Measurements from ENCODE around the gene NHERF1. TPM values are rescaled to one million over a fixed set of nuclear protein-coding genes. Genes with fewer than 3 reads are reported as not detected.

Gene NHERF1
- total and polyA plus RNA-seq, 2 donors (not counting 3 experiments of a cell fraction or from before 2014, with no cell fraction given): 24.4 to 26.9 TPM

DNA sequence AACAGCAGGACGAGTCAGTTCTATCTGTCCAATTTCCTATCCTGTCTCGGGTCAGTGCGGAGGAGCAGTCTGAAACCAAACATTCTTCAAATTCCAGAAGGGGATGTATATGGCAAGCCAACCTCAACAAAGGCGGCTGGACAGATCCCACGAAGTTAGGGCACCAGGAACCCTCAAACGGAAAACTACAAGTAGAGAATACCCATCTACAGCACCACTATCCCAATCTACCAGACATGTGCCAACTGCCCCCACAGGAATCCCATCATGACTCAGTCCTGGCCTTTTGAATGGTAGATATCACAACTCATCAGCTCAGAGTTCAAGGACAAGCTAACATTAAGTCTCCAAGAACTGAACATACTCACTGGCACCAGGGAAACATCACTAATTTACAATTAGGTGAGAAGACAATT is 25.5 kb downstream of the NHERF1 start:
- POLR2A ChIA-PET: no interaction called here

More for the DNA sequence above, 25.5 kb downstream of the NHERF1 start:
- H3K27me3 ChIP-seq (ENCODE audit: control insufficient read depth in 2 of 2, insufficient read depth in 2 of 2, low read length in 2 of 2): no peaks in the 10 kb centered on the region
- H3K4me1 ChIP-seq (ENCODE audit: control insufficient read depth, extremely low read depth, insufficient read depth, low read length): peaks cover 7% of the 10 kb centered on the region
- H4K20me1 ChIP-seq (replicated peaks; ENCODE audit: control insufficient read depth, extremely low read depth, insufficient read depth, low read length): no peaks in the 10 kb centered on the region
- intact Hi-C loops (cut with micrococcal nuclease): no loop called here
- FAIRE-seq (peak; percentile 18), DNase-seq (ENCODE audit: low read depth, low spot score) (no peak)
- peaks cover 21% of the 10 kb centered on the region for H3K79me2 ChIP-seq (ENCODE audit: control insufficient read depth, insufficient read depth, low read length)
- TF ChIP-seq, protein P1, sequence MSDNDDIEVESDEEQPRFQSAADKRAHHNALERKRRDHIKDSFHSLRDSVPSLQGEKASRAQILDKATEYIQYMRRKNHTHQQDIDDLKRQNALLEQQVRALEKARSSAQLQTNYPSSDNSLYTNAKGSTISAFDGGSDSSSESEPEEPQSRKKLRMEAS (IDR thresholded peaks at IDR 0.05; ENCODE audit: insufficient read depth, insufficient read length): no peak
- TF ChIP-seq EZH2 (IDR thresholded peaks at IDR 0.05; ENCODE audit: borderline replicate concordance, low read depth, low read length, severe bottlenecking) (no peak), POLR2A (IDR thresholded peaks at IDR 0.05; ENCODE audit: low read depth, low read length) (no peak), MYC (IDR thresholded peaks at IDR 0.05; ENCODE audit: low read depth, low read length) (no peak), GATA2 (IDR thresholded peaks at IDR 0.05; ENCODE audit: insufficient read depth, insufficient read length, low read depth, low read length) (no peak), FOS (IDR thresholded peaks at IDR 0.05; ENCODE audit: borderline replicate concordance, insufficient read depth, low read length) (no peak), POLR2AphosphoS5 (IDR thresholded peaks at IDR 0.05; ENCODE audit: insufficient read depth, low read depth, low read length) (no peak), JUN (IDR thresholded peaks at IDR 0.05; ENCODE audit: borderline replicate concordance, insufficient read depth, insufficient read length, low read depth) (no peak), CTCF (IDR thresholded peaks at IDR 0.05; ENCODE audit: extremely low read depth in 1 of 2, insufficient read depth in 1 of 2, low read depth in 1 of 2, low read length in 2 of 2) (no peak)
- no peak overlapping the region for H3K9ac ChIP-seq (replicated peaks; ENCODE audit: extremely low read depth, insufficient read depth, low read length)
- dilution Hi-C loops (cut with MboI; ENCODE audit: extremely low pct_ligation_motif_present, low sequenced_read_pairs): no loop called here
- H3K9me1 ChIP-seq (replicated peaks; ENCODE audit: control insufficient read depth, extremely low read depth, insufficient read depth, low read length): no peaks in the 10 kb centered on the region
- H2AFZ ChIP-seq (ENCODE audit: low read depth, low read length): no peak overlapping the region
- CTCF ChIA-PET: interaction anchor here (0.7 to 4.3 kb wide), 5 partner anchors 11 to 117 kb away, joined by 3 to 30 read pairs (median 3); no protein-coding TSS in a partner anchor
- no TSS peak for BruUV-seq (replicated peaks)
- peaks cover 3 to 32% of the 10 kb centered on the region in 2 experiments for H3K36me3 ChIP-seq (ENCODE audit: control insufficient read depth in 2 of 2, extremely low read depth in 1 of 2, insufficient read depth in 2 of 2, low read length in 2 of 2)
- H3K4me2 ChIP-seq (ENCODE audit: insufficient read depth, low read length): no peak overlapping the region
- H3K27ac ChIP-seq (ENCODE audit: insufficient read depth, low read depth, low read length): no peak overlapping the region
- no peaks in the 10 kb centered on the region for H3K9me3 ChIP-seq (replicated peaks; ENCODE audit: control insufficient read depth, insufficient read depth, low read length)
- no peak overlapping the region for H3K4me3 ChIP-seq (replicated peaks in 1 of 3; ENCODE audit: insufficient read depth in 1 of 3, low read depth in 1 of 3, low read length in 3 of 3)
